Stimulated activated CD8-positive, alpha-beta memory T cell treated with anti-CD3 and anti-CD28 coated beads, Interleukin-15, amount 100 ng/mL, for 24 hours (primary cell): ENCODE data around the gene FAM110D.

Experiments
- DNase-seq: peaks from one replicate; pipeline ENCODE4 v3.0.0-alpha.2; 2020; ENCODE audit warnings: low read depth

FAM110D gene

DNA sequence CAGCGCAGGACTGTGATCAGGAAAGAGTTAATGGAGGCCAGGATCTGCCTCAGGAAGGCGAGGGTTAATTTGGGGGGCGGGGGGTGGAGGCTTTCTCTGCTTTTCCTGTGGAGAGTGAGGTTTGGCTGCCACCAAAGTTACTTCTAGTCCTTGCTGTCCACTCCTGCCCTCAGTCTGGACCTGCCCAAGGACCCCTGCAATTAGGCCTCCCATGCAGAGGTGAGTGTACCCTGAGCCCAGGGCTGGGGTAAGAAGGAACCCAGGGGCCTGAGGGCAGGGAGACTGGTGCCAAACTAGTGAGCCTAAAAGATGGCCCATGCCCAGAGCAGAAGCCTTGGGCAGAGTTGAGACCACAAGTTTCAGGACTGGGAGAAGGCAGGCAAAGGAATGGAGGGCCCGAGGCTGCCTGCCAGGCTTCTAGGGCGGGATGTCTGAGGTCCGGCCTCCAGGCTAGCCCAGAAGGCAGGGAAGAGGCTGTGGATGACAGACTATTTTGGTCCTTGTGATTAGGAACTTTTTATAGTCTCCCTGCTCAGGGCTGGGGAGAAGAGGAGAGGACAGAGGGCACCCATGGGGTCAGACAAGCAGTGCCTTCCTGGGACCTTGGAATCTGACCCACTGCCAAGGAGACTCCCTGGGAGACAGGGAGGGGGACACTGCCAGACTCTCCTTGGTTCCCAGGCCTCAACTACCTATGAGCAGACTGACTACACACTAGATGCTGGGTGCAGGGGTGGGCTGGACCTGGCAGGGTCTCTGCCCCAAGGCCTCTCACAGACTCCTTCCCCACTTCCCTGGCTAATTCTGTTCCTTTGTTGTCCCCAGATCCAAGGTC lies at the start of gene FAM110D:
Gene FAM110D (plus strand): TSS at position 172 of the 835 bp plus-strand sequence. CDS start 2,213 bp downstream, outside the sequence.
- no peak for DNase-seq

DNA sequence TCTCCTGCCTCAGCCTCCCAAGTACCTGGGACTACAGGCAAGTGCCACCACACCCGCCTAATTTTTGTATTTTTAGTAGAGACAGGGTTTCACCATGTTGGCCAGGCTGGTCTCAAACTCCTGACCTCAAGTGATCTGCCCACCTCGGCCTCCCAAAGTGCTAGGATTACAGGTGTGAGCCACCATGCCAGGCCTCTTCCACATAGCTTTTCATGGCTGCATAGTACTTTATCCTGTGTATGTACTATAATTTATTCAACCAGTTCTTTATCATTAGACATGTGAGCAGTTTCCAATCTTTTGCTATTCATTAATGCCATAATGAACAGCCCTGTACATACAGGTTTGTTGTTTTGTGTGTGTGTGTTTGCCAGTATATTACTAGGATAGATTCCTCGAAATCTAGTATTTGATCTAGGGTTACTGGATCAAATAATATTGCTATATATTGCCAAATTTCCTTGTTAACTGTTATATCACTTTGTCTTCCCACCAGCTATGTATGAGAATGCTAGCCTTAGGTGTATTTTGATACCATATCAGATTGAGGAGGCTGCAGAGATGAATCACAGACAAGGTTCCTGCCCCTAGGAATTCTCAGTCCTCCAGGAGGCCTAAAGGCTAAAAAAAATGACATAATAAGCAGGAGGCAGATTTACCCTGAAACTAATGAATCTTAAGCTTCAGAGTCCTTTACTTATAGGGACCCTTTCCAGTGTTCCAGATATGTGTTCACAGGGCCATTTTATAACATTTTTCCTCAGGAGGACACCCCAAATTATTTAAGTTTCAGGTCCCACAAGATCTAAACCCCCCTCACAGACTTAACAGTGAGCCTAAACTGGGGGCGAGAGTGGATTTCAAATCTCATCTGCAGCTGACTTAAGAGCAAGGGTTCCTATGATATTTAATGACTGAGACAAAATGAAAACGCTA lies 49.4 kb upstream of the FAM110D start:
- DNase-seq, result no peak

DNA sequence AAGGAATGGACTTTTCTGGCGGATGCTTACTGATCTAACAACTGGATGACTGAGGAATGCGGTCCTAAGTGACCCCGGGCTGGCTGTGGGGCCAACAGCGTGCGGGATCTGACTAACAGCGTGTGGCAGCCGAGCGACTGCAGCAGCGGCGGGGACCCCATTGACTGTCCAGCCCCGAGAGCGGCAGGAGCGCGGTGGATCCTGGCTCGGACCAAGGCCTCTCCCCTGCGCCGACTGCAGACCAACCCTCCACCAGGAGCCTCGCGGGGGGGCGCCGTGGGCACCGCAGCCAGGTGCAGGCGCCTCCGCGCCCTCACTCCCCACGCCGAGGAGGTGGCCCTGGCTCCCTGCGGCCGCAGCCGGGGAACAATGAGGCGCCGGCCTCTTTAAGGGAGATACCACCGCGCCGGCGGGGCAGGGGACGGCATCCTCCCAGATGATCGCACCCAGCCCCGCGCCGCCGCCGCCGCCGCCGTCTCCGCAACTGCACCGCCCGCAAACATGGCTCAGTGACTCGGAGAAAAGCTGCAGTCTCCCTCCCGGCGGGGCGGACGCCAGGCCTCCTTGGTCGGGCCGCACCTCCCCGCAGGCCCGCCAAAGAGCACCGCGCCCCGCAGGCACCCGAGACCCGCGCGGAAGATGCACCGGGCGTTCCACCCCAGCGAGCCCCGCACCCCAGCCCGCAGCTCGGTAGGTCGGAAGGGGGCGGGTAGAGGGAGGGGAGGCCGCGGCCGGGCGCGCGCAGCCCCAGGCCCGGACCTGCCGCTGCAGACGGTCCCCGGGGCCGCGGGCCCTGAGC lies 47.9 kb upstream of the FAM110D start:
- DNase-seq, result peak; percentile 37

DNA sequence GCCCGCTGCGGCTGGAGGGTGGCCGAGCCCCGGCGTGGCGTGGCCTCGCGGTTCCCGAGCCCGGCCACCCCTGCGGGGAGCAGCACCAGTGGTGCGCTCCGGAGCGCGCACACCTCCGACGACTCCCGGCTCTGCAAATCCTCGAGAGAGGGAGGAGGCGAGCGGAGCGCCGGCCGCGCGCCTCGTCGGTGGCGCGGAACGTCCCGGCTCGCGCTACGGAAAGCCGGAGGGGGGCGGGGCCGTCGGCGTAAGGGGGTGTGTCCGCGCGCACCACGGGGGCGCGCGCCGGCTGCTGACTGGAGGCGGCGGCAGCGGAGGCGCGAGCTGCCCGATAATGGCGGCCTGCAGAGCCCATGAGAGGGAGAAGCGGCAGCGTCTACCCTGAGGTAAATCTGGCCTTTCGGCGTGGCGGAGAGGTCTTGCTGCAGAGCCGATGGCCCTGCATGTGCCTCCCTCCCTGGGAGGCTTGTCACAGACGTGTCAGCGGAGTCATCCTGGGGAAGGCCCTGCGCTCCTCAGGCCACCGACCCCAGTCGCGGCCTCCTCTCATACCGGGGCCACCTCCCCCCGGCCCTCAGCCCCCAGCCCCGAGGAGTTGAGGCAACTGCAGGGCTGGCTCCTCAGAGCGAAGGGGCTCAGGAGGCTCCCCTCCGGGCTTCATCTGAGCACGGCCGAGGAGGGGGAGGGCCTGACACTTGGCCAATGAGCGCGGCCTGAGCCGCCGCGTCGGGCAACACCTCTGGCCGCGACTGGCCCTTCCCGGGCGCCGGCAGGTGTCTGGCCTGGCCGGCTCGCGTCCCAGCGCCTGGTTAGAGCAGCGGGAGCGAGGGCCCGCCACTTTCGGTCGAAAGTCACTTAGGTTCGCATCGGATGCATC lies 47.1 kb upstream of the FAM110D start, which contains the start of gene PDIK1L:
Gene PDIK1L (plus strand): TSS at position 295 of the 877 bp plus-strand sequence. CDS start 2,485 bp downstream, outside the sequence.
- DNase-seq, result peak; percentile 93

DNA sequence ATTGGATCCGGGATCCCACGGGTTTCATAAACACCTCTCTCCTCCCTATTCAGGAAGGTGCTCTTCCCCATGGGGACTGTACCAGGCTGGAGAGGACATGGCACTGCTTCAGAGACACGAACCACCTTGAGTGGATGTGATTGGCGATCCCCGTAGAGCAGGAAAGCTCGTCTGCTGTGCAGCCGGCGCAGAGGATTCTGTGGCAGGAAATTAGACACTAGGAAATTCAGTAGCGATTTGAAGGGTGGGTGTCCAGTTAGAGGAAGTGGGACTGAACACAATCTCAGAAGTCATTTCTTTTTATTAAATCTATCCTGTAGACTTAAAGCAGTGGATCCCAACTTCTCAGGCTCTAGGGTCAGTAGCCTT lies 46.5 kb upstream of the FAM110D start:
- DNase-seq, result no peak

DNA sequence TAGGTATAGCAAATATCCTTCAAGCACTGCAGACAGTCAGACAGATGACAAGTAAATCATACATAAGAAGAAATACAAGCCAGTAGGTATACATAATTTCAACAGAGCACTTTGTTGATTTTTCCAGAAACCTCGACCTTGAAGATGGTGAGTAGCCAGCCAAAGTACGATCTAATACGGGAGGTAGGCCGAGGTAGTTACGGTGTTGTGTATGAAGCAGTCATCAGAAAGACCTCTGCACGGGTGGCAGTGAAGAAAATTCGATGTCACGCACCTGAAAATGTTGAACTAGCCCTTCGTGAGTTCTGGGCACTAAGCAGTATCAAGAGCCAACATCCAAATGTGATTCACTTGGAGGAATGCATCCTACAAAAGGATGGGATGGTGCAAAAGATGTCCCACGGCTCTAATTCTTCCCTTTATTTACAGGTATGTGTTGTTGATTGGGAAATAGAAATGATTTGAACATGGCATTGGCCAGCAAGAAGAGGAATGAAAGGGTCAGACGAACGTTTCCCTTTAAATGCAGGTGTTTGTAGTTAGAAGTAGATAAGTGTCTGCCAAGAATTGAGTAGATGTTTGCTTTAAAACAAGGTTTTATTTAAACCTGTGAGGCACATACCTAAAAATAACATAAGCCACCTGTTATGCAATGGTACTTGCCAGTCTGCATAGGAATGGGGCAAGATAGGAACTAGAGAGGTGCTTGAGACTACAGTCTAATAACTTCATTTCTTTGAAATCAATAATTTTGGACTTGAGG lies 44.5 kb upstream of the FAM110D start:
- no peak for DNase-seq

DNA sequence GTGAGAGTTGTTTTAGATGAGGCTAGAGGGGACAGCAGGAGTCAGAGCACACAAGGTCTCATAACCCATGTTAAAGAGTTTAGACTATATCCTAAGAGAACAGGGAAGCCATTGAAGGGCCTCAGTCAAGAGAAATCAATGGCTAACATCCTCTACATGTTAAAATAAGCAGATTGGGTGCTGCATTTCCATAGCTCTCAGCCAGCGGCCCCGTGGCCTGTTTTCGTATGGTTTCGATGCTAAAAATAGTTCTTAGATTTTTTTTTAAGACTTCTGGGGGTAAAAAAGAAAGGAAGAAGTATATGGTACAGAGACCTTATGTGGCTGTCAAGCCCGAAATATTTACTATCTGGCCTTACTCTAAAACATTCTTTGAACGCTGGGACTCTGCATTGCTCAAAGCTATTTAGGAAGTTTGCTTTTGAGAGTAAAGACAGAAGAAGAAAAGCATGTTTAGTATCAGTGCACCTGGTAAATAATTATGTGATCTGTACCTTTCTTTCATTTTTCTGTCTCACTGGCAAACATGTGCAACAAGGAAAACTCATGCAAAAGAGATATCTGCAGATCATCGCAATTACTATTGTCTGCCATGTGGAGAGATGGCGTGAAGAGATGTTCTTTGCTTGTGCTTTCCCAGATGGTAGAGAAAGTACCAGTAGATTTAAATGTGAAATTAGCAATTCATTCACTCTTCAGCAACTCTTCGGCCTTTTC lies 38.8 kb upstream of the FAM110D start:
- no peak for DNase-seq

DNA sequence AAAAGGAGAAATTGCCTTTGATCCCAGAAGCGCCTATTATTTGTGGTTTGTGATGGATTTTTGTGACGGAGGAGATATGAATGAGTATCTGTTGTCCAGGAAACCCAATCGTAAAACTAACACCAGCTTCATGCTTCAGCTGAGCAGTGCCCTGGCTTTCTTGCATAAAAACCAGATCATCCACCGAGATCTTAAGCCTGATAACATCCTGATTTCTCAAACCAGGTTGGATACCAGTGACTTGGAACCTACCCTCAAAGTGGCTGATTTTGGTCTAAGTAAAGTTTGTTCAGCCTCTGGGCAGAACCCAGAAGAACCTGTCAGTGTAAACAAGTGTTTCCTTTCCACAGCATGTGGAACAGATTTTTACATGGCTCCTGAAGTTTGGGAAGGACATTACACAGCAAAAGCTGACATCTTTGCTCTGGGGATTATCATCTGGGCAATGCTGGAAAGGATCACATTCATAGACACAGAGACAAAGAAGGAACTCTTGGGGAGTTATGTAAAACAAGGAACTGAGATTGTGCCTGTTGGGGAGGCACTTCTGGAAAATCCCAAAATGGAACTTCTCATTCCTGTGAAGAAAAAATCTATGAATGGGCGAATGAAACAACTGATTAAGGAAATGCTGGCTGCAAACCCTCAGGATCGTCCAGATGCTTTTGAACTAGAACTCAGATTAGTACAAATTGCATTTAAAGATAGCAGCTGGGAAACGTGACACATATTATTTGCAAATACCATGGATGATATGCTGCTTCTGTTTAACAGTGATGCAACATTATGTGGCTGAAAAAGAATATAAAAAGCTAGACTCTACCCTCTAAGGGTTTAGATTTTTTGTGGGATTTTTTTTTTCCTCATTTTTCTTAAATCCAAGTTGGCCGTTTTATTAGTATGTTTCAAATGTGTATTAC lies 36.8 kb upstream of the FAM110D start:
- DNase-seq, result no peak

DNA sequence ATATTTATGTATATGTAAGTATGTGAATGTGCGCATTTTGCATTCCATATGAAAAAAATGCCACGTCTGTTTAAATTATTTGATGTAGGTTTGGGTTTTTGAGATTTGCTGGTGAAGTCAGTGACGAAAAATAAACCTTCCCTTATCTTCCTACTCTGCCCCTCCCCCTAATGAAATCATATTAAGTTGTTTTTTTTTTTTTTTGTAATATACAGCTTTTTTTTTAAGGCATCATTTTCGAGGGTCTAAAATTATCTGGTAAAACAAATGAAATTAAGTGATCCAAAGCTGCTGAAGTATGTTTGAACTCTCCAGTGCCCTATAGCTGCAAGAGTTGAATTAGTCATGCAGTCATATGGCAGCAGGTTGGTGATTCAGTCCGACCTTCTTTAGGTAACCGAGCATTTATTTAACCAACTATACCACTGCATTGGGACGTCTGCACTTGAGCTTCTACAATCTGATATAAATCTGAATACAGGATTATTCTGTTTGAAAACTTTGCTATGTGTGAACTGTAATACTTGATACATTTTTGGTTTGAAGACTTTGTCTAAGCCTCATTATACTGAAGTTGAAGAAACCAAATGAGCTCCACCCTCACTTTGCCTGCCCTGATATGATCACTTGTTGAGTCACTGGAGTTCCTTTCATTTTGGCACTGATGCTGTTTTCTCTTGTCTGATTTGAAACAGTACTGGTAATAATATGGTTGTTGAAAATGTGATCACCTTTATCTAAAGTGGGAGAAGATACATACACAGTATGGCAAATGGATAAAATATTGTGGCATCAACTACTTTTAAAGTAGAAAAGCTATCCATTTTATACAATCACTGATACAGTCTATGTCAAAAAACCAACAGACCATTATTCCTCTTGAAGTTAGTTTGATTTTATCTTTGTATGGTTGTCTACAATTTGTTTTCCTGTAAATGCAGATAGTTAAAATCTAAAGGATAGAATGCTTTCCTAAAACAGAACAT lies 35.6 kb upstream of the FAM110D start:
- DNase-seq, result no peak

DNA sequence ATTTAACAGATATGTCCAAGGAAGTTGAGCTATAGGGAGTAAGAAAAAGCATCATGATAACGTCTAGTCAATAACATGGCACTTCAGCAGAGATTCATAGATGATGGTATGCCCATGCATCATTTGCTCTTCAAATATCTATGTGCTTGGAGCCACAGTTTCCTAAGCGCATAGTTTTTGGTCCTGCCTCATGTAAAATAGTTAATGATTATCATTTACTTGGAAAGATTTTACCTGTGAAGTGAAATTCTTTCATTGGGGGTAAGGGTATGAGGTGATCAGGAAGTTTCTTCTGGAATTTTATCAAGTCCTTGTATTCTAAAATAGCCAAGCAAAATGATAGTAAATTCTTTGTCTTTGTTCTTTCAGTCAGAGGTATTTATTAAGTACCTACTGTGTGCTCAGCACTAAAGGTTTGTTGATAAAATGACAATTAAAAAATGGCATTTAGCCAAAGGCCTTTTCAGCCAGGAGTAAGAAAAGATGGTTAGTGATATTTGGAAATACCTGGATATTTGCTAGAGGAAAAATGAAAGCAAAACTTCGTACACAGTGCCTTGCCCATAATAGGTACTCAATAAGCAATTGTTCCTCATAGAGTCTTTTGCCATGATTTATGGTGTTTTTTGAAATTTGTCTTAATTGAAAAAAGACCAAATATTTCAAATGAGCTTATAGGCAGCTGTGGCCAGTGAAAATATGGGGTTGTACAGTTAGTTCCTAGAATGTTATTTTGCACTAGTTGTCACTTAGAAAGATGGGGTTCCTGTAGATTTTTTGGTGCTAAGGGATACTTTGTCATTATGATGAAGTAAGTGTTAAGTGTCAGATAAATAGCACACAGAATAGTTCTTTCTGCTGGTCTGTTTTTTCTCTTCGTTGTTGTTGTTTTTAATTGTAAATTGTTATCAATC lies 34.2 kb upstream of the FAM110D start:
- no peak for DNase-seq

DNA sequence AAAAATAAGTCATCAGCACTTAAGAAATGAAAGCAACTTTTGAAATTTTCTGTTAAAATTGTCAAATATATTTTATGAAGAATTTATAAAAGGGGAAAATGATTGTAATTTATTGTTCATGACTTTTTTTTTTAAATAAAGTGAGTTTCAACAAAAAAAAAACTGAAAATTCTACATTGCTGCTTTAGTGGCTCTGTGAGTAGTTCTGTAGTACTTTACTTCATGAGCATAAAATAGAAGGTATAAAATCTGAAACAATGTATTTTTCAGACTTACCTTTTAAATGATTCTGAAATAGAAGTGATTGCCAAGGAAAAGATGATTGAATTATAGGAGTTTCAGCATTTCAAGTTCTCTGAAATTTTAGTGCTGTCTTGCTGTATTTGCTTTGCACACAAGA lies 33.5 kb upstream of the FAM110D start:
- DNase-seq, result no peak

DNA sequence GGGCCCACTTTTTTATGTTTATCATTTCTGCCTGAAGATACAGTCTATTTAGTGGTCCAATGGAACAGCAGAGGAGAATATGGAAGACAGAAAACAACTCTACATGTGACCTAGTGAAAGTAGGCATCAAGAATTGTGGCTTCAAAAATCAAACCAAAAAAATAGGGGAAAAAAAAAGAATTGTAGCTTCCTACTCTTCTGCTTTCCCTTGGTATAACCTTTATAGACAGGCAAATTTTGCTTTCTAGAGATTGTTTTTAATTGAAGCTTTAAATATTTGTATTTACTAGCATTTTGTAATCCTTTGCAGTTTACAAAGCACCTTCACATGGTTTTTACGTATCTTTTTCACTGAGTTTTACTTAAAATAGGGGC lies 32.9 kb upstream of the FAM110D start:
- DNase-seq, result no peak

DNA sequence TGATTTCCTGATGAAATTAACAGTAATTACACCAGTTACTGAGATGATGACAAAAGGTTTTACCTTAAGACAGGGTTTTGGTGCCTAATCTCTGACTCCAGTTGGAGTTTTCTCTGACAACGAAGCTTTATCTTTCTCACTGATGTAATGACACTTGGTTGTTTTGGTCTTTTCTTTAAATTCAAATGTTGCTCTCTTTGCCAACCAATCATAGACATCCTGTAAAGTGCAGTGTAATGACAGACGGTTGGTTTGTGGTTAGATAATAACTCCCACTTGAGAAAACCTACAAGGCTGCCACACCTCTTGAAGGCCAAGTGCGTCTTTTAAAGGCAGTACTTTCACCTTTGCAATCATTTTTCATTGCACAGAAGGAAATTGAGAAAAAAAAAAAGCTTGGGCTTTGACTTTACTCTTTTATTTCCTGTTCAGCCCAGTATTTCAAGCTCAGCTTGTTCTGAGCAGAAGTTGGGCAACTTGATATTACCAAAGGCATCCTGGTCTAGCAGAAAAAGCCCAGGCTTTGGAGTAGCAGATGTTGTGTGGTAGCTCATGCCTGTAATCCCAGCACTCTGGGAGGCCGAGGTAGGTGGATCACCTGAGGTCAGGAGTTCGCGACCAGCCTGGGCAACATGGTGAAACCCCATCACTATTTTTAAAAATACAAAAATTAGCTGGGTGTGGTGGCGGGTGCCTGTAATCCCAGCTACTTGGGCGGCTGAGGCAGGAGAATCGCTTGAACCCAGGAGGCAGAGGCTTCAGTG lies 32.4 kb upstream of the FAM110D start:
- no peak for DNase-seq

DNA sequence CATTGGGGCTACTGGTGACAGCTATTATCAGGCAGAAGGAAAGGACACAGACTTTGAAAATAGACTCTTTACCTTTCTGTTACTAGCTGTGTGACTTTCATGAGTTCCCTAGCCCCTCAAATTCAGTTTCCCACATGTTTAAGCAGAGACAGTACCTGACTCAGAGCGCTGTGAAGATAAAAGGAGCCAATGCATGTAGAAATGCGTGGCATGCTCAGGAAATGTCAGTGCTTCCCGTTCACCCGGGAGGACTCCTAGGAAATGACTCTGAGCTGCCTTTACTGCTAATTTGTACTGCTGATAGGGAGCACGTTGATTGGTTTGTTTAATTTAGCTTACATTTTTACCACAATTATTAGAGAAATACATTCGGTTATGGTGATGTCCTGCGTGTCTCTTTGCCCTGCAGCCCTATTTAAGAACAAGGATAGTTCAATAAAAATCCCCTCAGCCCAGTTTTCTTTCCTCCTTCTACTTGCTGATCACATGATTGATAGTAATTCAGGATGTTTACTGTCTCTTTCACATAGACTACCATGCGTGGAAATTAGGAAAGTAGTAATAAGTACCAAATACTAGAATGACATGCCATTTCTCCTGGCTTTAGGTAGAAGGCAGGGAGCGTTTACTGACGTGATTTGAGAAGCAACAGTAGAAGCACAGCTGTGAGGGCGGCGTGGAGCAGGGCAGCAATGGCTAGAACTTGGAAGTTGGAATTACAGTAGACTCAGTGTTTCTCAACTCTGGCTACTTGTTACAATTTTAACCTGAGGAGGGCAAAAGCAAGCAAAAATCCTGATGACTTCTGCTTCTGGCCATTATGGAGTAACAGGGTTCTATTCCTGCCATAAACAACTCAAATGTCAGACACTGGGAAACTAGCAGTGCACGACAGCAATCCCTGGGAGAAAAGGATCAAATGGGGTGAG lies 31.4 kb upstream of the FAM110D start:
- no peak for DNase-seq
